Hepatocyte (in vitro differentiated cells): ENCODE results near the gene ENAH. TPM values are rescaled to one million over a fixed set of nuclear protein-coding genes. Genes with fewer than 3 reads are reported as not detected.
"Not testable (repeated sequence)": the region's sequence is repeated elsewhere in the genome, so short reads cannot be mapped to it uniquely, and the experiment has no call there.

Experiments used
- DNase-seq: peaks from one replicate; pipeline ENCODE4 v3.0.0-alpha.2; 2016; ENCODE audit warnings: low spot score
- H2AFZ ChIP-seq: fragments of 200-600 bp; sonication (generic); 2 replicates; pipeline ENCODE4 v1.6.0; 2016; ENCODE audit warnings: antibody characterized with exemption, mild to moderate bottlenecking
- H3K27ac ChIP-seq: fragments of 200-600 bp; sonication (generic); 2 replicates; pipeline ENCODE4 v1.5.1; 2016; ENCODE audit warnings: mild to moderate bottlenecking
- H3K27me3 ChIP-seq: fragments of 200-600 bp; sonication (generic); 2 replicates; pipeline ENCODE4 v1.6.1; 2016
- H3K36me3 ChIP-seq: fragments of 200-600 bp; sonication (generic); replicated peaks from 2 replicates; pipeline ENCODE4 v1.5.1; 2016; ENCODE audit warnings: low read depth; ENCODE audit not compliant: insufficient read depth
- H3K4me1 ChIP-seq: fragments of 200-600 bp; sonication (generic); 2 replicates; pipeline ENCODE4 v1.5.1; 2016; ENCODE audit warnings: mild to moderate bottlenecking, moderate library complexity; ENCODE audit not compliant: insufficient read depth
- H3K4me2 ChIP-seq: fragments of 200-600 bp; sonication (generic); 2 replicates; pipeline ENCODE4 v1.6.0; 2016
- H3K4me3 ChIP-seq: fragments of 200-600 bp; sonication (generic); 2 replicates; pipeline ENCODE4 v1.5.1; 2016; ENCODE audit warnings: mild to moderate bottlenecking
- H3K79me2 ChIP-seq: fragments of 200-600 bp; sonication (generic); 2 replicates; pipeline ENCODE4 v1.6.0; 2017; ENCODE audit warnings: mild to moderate bottlenecking
- H3K9me2 ChIP-seq: fragments of 200-600 bp; sonication (generic); replicated peaks from 2 replicates; pipeline ENCODE4 v1.6.0; 2017; ENCODE audit warnings: mild to moderate bottlenecking; ENCODE audit not compliant: insufficient read depth
- H3K9me3 ChIP-seq: fragments of 200-600 bp; sonication (generic); 2 replicates; pipeline ENCODE4 v1.5.1; 2016; ENCODE audit warnings: low read depth, mild to moderate bottlenecking
- H4K20me1 ChIP-seq: fragments of 200-600 bp; sonication (generic); 2 replicates; pipeline ENCODE4 v1.6.0; 2016; ENCODE audit warnings: mild to moderate bottlenecking; ENCODE audit not compliant: insufficient read depth, poor library complexity, severe bottlenecking
- CTCF ChIP-seq: fragments of 200-600 bp; sonication (generic); IDR thresholded peaks from 2 replicates; pipeline ENCODE4 v1.5.1; 2016; ENCODE audit warnings: antibody characterized with exemption, mild to moderate bottlenecking; ENCODE audit not compliant: poor library complexity
- EZH2 ChIP-seq: fragments of 200-600 bp; sonication (generic); IDR thresholded peaks from 2 replicates; pipeline ENCODE4 v1.6.1; 2016; ENCODE audit warnings: antibody characterized with exemption, mild to moderate bottlenecking, borderline replicate concordance
- EZH2phosphoT487 ChIP-seq: fragments of 200-600 bp; sonication (generic); IDR thresholded peaks from one replicate; pipeline ENCODE4 v1.6.1; 2018; ENCODE audit warnings: antibody characterized with exemption, mild to moderate bottlenecking, low read depth, moderate library complexity; ENCODE audit not compliant: unreplicated experiment, severe bottlenecking
- WGBS: methylation state at CpG from one replicate; pipeline ENCODE4 v1.1.6; 2016; ENCODE audit warnings: low lambda C conversion rate; ENCODE audit errors: missing lambda C conversion rate; 5-methylcytosine and 5-hydroxymethylcytosine counted together
- polyA plus RNA-seq: library from polyadenylated mRNA; unstranded; fragments of >200 nt; fragmentation: Nextera tagmentation; extraction: Ambion mirVana; gene quantifications from 2 replicates; pipeline ENCODE4 v1.2.1, GENCODE V29; 2016
- total RNA-seq: library from RNA; depleted of rRNA; stranded (reverse); fragments of >200 nt; gene quantifications from 2 replicates; pipeline ENCODE4 v1.2.3, GENCODE V29; 2014

Gene ENAH
- total and polyA plus RNA-seq, 2 experiments from 2014 or later: 51.3 to 115 TPM

GRCh38 chr1:225694151-225694603 is 41.3 kb upstream of the ENAH start:
- no peaks in the 10 kb centered on the region for H4K20me1 ChIP-seq
- peak overlapping the region; percentile 80 for H3K27ac ChIP-seq
- H3K4me3 ChIP-seq: no peak overlapping the region
- peaks cover 28% of the 10 kb centered on the region for H3K4me1 ChIP-seq
- H2AFZ ChIP-seq: no peak overlapping the region
- no peaks in the 10 kb centered on the region for H3K9me2 ChIP-seq
- no peaks in the 10 kb centered on the region for H3K36me3 ChIP-seq
- H3K9me3 ChIP-seq: no peaks in the 10 kb centered on the region
- no peaks in the 10 kb centered on the region for H3K79me2 ChIP-seq
- WGBS: 27% methylated on average over 2 of the region's 2 CpGs
- no peak for TF ChIP-seq CTCF
- no peak for TF ChIP-seq EZH2phosphoT487
- no peak for TF ChIP-seq EZH2
- peak overlapping the region; percentile 3 for H3K4me2 ChIP-seq
- no peaks in the 10 kb centered on the region for H3K27me3 ChIP-seq
- peak; percentile 84 for DNase-seq

GRCh38 chr1:225693697-225694096 is 40.8 kb upstream of the ENAH start:
- WGBS: 79% methylated on average over 6 of the region's 6 CpGs
- not testable (repeated sequence) for H3K9me2 ChIP-seq, H3K4me3 ChIP-seq, H3K4me2 ChIP-seq, H3K27me3 ChIP-seq, H3K36me3 ChIP-seq, H2AFZ ChIP-seq, DNase-seq, H3K9me3 ChIP-seq, H4K20me1 ChIP-seq, H3K79me2 ChIP-seq
- H3K27ac ChIP-seq: peak overlapping the region; percentile 20
- peaks cover 28% of the 10 kb centered on the region for H3K4me1 ChIP-seq

GRCh38 chr1:225693085-225693696 is 40.3 kb upstream of the ENAH start:
- Histone ChIP-seq H3K27me3 (no peaks in the 10 kb centered on the region), H4K20me1 (no peaks in the 10 kb centered on the region), H3K9me3 (no peaks in the 10 kb centered on the region), H2AFZ (no peak overlapping the region), H3K36me3 (no peaks in the 10 kb centered on the region), H3K9me2 (no peaks in the 10 kb centered on the region), H3K4me2 (no peak overlapping the region), H3K27ac (peak overlapping the region; percentile 20), H3K4me1 (peaks cover 28% of the 10 kb centered on the region), H3K79me2 (no peaks in the 10 kb centered on the region), H3K4me3 (no peak overlapping the region)
- no peak for TF ChIP-seq EZH2phosphoT487
- no peak for TF ChIP-seq CTCF
- no peak for TF ChIP-seq EZH2
- DNase-seq: no peak
- 82% methylated on average over 6 of the region's 6 CpGs for WGBS

GRCh38 chr1:225692517-225692879 is 39.6 kb upstream of the ENAH start:
- H3K4me1 ChIP-seq: peaks cover 28% of the 10 kb centered on the region
- no peak for DNase-seq
- WGBS: 88% methylated on average over 1 of the region's 1 CpG
- no peak overlapping the region for H2AFZ ChIP-seq
- H3K9me3 ChIP-seq: no peaks in the 10 kb centered on the region
- no peaks in the 10 kb centered on the region for H3K9me2 ChIP-seq
- H3K79me2 ChIP-seq: no peaks in the 10 kb centered on the region
- H3K36me3 ChIP-seq: no peaks in the 10 kb centered on the region
- no peak overlapping the region for H3K27ac ChIP-seq
- no peak overlapping the region for H3K4me3 ChIP-seq
- TF ChIP-seq EZH2 (no peak), EZH2phosphoT487 (no peak), CTCF (no peak)
- no peaks in the 10 kb centered on the region for H3K27me3 ChIP-seq
- no peaks in the 10 kb centered on the region for H4K20me1 ChIP-seq
- no peak overlapping the region for H3K4me2 ChIP-seq
